Measurements from ENCODE around the gene IPCEF1. TPM values are rescaled to one million over a fixed set of nuclear protein-coding genes. Genes with fewer than 3 reads are reported as not detected.

Gene IPCEF1
- polyA plus RNA-seq, 2 of the 4 experiments (the other 2 are of a cell fraction) = 0.01 TPM; not detected in 1

DNA sequence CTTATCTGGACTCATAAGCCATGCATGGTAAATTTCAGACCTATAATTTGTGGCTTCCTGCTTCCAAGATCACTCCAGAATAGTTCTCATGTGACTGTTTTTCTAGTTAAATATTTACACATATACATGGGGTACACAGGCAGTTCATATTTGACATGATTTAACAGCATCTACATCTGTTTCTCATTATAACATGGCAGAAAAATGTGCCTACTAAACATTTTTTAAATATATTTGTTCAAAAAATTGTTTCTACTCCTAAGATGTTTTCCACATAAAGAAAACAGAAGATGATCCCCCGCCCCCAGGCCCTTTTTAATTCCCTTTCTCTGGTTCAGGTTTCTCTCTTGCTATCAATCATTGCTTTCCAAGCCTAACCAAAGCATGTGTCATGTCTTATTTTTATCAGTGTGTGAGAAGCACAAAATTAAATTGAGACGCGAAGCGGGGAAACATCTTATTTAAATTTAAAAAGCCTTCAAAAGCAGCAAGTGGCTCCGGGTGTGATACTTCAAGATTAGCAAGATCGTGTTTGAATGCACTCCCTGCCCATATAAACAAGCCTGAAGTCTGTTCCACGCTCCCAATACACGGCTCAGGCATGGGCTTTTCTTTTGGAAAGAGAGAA, 37.3 kb downstream of the IPCEF1 start:
- no peak overlapping the region for H3K4me2 ChIP-seq
- no peak overlapping the region for H3K4me3 ChIP-seq
- no peak overlapping the region for H3K27ac ChIP-seq
- FAIRE-seq = no peak
- H3K4me1 ChIP-seq = 0 out of 3 replicates have a peak, but pooled peaks cover 3% of the 10 kb centered on the region
- TF ChIP-seq MAFK (IDR thresholded peaks at IDR 0.05; ENCODE audit: partially characterized antibody) (peak; percentile 2), MYC (IDR thresholded peaks at IDR 0.05; ENCODE audit: borderline replicate concordance, low read length) (no peak)
- WGBS (ENCODE audit: missing lambda C conversion rate) = 70% methylated on average over 8 of the region's 8 CpGs
- CTCF ChIA-PET = no interaction called here
- POLR2A ChIA-PET = no interaction called here
- no peak for ATAC-seq
- no peak for DNase-seq (ENCODE audit: low read depth in 1 of 2, low spot score in 1 of 2)
- no peaks in the 10 kb centered on the region for H3K9me3 ChIP-seq

DNA sequence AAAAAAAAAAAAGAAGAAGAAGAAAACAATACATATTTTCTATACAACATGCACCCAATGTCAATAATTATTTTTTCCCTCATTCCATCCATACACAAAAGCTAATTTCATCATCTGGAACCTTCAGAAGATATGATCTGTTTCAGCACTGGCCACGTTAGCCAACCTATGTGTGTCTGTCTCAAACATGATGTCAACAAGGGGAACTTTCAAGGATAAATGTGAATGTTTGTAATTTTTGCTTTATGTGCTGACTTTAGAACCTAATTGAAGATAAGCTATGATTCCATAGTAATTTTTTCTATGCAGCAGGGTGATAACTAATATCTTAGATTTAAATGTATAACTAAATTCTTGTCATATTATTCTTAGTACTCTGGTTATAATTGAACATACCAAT, 37.9 kb downstream of the IPCEF1 start:
- DNase-seq (ENCODE audit: low read depth in 1 of 2, low spot score in 1 of 2) (no peak), FAIRE-seq (no peak), ATAC-seq (no peak)
- TF ChIP-seq POLR2AphosphoS2 (conservative IDR thresholded peaks at IDR 0.05; ENCODE audit: low read length) (no peak), CEBPB (IDR thresholded peaks at IDR 0.05) (no peak), ESRRA (IDR thresholded peaks at IDR 0.05; ENCODE audit: borderline replicate concordance, low read length) (no peak), RCOR1 (IDR thresholded peaks at IDR 0.05; ENCODE audit: low read depth, low read length) (no peak), CBX8 (IDR thresholded peaks at IDR 0.05) (no peak), SMC3 (IDR thresholded peaks at IDR 0.05) (no peak), RARB (CRISPR knock-in tag; IDR thresholded peaks at IDR 0.05) (no peak), ZSCAN20 (CRISPR knock-in tag; IDR thresholded peaks at IDR 0.05) (no peak), MYC (IDR thresholded peaks at IDR 0.05; ENCODE audit: borderline replicate concordance, low read length) (no peak), CHD4 (IDR thresholded peaks at IDR 0.05; ENCODE audit: borderline replicate concordance) (no peak)
- TF ChIP-seq, protein P1, sequence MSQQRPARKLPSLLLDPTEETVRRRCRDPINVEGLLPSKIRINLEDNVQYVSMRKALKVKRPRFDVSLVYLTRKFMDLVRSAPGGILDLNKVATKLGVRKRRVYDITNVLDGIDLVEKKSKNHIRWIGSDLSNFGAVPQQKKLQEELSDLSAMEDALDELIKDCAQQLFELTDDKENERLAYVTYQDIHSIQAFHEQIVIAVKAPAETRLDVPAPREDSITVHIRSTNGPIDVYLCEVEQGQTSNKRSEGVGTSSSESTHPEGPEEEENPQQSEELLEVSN (IDR thresholded peaks at IDR 0.05; ENCODE audit: borderline replicate concordance, low read depth) = no peak
- TF ChIP-seq, protein P2, sequence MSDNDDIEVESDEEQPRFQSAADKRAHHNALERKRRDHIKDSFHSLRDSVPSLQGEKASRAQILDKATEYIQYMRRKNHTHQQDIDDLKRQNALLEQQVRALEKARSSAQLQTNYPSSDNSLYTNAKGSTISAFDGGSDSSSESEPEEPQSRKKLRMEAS (IDR thresholded peaks at IDR 0.05) = no peak
- Histone ChIP-seq H3K4me1 (0 out of 3 replicates have a peak, but pooled peaks cover 3% of the 10 kb centered on the region), H3K4me3 (no peak overlapping the region), H3K9me3 (no peaks in the 10 kb centered on the region), H3K4me2 (no peak overlapping the region), H3K27ac (no peak overlapping the region)
- CTCF ChIA-PET = no interaction called here
- POLR2A ChIA-PET = no interaction called here
- 46% methylated on average over 1 of the region's 1 CpG for WGBS (ENCODE audit: missing lambda C conversion rate)

DNA sequence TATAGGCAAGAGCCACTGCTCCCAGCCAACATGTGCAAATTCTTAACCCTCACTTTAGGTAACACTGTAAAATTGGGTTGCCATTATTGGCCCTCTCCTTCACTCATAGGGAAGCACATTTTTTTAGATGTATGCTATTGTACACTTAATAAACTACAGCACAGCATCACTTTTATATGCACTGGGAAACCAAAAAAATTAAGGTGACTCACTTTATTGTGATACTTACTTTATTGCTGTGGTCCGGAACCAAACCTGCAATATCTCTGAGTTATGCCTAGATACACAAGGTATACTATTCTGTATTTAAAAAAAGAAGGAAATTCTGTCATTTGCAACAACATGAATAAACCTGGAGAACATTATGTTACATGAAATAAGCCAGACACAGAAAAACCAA, 40.5 kb downstream of the IPCEF1 start:
- CTCF ChIA-PET = no interaction called here
- no peak for TF ChIP-seq POLR2AphosphoS2 (conservative IDR thresholded peaks at IDR 0.05; ENCODE audit: low read length)
- TF ChIP-seq CBX8 (IDR thresholded peaks at IDR 0.05) = no peak
- no peak for TF ChIP-seq SREBF2 (IDR thresholded peaks at IDR 0.05)
- TF ChIP-seq ESRRA (IDR thresholded peaks at IDR 0.05; ENCODE audit: borderline replicate concordance, low read length) = no peak
- TF ChIP-seq JUNB (IDR thresholded peaks at IDR 0.05) = no peak
- no peak for TF ChIP-seq BHLHE40 (IDR thresholded peaks at IDR 0.05; ENCODE audit: low read depth, low read length)
- no peak for TF ChIP-seq ZSCAN20 (CRISPR knock-in tag; IDR thresholded peaks at IDR 0.05)
- no peak for TF ChIP-seq CEBPB (IDR thresholded peaks at IDR 0.05)
- TF ChIP-seq, protein P3, sequence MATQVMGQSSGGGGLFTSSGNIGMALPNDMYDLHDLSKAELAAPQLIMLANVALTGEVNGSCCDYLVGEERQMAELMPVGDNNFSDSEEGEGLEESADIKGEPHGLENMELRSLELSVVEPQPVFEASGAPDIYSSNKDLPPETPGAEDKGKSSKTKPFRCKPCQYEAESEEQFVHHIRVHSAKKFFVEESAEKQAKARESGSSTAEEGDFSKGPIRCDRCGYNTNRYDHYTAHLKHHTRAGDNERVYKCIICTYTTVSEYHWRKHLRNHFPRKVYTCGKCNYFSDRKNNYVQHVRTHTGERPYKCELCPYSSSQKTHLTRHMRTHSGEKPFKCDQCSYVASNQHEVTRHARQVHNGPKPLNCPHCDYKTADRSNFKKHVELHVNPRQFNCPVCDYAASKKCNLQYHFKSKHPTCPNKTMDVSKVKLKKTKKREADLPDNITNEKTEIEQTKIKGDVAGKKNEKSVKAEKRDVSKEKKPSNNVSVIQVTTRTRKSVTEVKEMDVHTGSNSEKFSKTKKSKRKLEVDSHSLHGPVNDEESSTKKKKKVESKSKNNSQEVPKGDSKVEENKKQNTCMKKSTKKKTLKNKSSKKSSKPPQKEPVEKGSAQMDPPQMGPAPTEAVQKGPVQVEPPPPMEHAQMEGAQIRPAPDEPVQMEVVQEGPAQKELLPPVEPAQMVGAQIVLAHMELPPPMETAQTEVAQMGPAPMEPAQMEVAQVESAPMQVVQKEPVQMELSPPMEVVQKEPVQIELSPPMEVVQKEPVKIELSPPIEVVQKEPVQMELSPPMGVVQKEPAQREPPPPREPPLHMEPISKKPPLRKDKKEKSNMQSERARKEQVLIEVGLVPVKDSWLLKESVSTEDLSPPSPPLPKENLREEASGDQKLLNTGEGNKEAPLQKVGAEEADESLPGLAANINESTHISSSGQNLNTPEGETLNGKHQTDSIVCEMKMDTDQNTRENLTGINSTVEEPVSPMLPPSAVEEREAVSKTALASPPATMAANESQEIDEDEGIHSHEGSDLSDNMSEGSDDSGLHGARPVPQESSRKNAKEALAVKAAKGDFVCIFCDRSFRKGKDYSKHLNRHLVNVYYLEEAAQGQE (IDR thresholded peaks at IDR 0.05) = no peak
- no peak for TF ChIP-seq HOXB5 (CRISPR knock-in tag; IDR thresholded peaks at IDR 0.05)
- TF ChIP-seq PHF8 (IDR thresholded peaks at IDR 0.05; ENCODE audit: borderline replicate concordance, low read depth) = no peak
- Histone ChIP-seq H3K4me3 (no peak overlapping the region), H3K4me2 (no peak overlapping the region), H3K4me1 (0 out of 3 replicates have a peak, but pooled peaks cover 3% of the 10 kb centered on the region), H3K27ac (no peak overlapping the region), H3K9me3 (no peaks in the 10 kb centered on the region)
- FAIRE-seq (no peak), ATAC-seq (no peak), DNase-seq (ENCODE audit: low read depth in 1 of 2, low spot score in 1 of 2) (no peak)
- POLR2A ChIA-PET = no interaction called here
- 90% methylated on average over 1 of the region's 1 CpG for WGBS (ENCODE audit: missing lambda C conversion rate)
